GM23338 (cell line): Measurements from ENCODE around the gene SLC10A6. TPM values are rescaled to one million over a fixed set of nuclear protein-coding genes. Genes with fewer than 3 reads are reported as not detected.
A peak's percentile ranks its signal among the peaks of the same experiment; 100 is the strongest.

Source experiments
- ATAC-seq: fragments of 200-7000 bp; cut with Tn5 transposase; 3 replicates; pipeline ENCODE4 v1.9.1; 2020
- DNase-seq: peaks from one replicate; pipeline ENCODE4 v3.0.0-alpha.2; 2015; ENCODE audit warnings: low spot score
- H2AFZ ChIP-seq: fragments of 200-600 bp; sonication (generic); 2 replicates; pipeline ENCODE4 v1.8.0; 2016; ENCODE audit warnings: antibody characterized with exemption, mild to moderate bottlenecking, moderate library complexity
- H3F3A ChIP-seq: fragments of 200-600 bp; sonication (generic); replicated peaks from 2 replicates; pipeline ENCODE4 v1.8.0; 2017; ENCODE audit warnings: antibody characterized with exemption, mixed run types, low read depth
- H3K27ac ChIP-seq: fragments of 200-600 bp; sonication (generic); 2 replicates; pipeline ENCODE4 v1.6.1; 2016; ENCODE audit warnings: low read depth
- H3K27me3 ChIP-seq: fragments of 200-600 bp; sonication (generic); 2 replicates; pipeline ENCODE4 v1.8.0; 2016; ENCODE audit warnings: mild to moderate bottlenecking, mixed run types, moderate library complexity; ENCODE audit not compliant: insufficient read depth
- H3K36me3 ChIP-seq: fragments of 200-600 bp; sonication (generic); 2 replicates; pipeline ENCODE4 v1.8.0; 2016; ENCODE audit warnings: mild to moderate bottlenecking; ENCODE audit not compliant: insufficient read depth
- H3K4me1 ChIP-seq: fragments of 200-600 bp; sonication (generic); 2 replicates; pipeline ENCODE4 v1.8.0; 2016; ENCODE audit warnings: mild to moderate bottlenecking, moderate library complexity; ENCODE audit not compliant: insufficient read depth
- H3K4me2 ChIP-seq: fragments of 200-600 bp; sonication (generic); 2 replicates; pipeline ENCODE4 v1.7.1; 2017; ENCODE audit warnings: mixed run types
- H3K4me3 ChIP-seq: fragments of 200-600 bp; sonication (generic); 2 replicates; pipeline ENCODE4 v1.6.1; 2016; ENCODE audit warnings: mixed run types
- H3K79me2 ChIP-seq: fragments of 200-600 bp; sonication (generic); replicated peaks from 2 replicates; pipeline ENCODE4 v1.8.0; 2017; ENCODE audit warnings: mild to moderate bottlenecking; ENCODE audit not compliant: insufficient read depth
- H3K9me2 ChIP-seq: fragments of 200-600 bp; sonication (generic); 2 replicates; pipeline ENCODE4 v1.8.0; 2017; ENCODE audit not compliant: insufficient read depth
- H4K20me1 ChIP-seq: fragments of 200-600 bp; sonication (generic); replicated peaks from 2 replicates; pipeline ENCODE4 v1.8.0; 2017; ENCODE audit warnings: mild to moderate bottlenecking; ENCODE audit not compliant: insufficient read depth
- H3K27ac Mint-ChIP-seq: 2 replicates; pipeline ENCODE4 v1.8.0; 2020; ENCODE audit warnings: inconsistent platforms, mild to moderate bottlenecking, moderate library complexity, mixed read lengths
- H3K27me3 Mint-ChIP-seq: 3 replicates; pipeline ENCODE4 v1.8.0; 2022; ENCODE audit warnings: low read depth, mild to moderate bottlenecking, moderate library complexity, mixed read lengths, inconsistent platforms; ENCODE audit not compliant: insufficient read depth, poor library complexity
- H3K36me3 Mint-ChIP-seq: 3 replicates; pipeline ENCODE4 v1.8.0; 2021; ENCODE audit warnings: low read depth, mild to moderate bottlenecking, inconsistent platforms, moderate library complexity, mixed read lengths
- H3K4me1 Mint-ChIP-seq: 3 replicates; pipeline ENCODE4 v1.8.0; 2020; ENCODE audit warnings: mild to moderate bottlenecking, inconsistent platforms, mixed read lengths
- H3K4me3 Mint-ChIP-seq: 3 replicates; pipeline ENCODE4 v1.8.0; 2021; ENCODE audit warnings: moderate library complexity, mild to moderate bottlenecking, inconsistent platforms, mixed read lengths
- H3K9me3 Mint-ChIP-seq: 3 replicates; pipeline ENCODE4 v1.8.0; 2020; ENCODE audit warnings: moderate library complexity, mild to moderate bottlenecking, inconsistent platforms, mixed read lengths
- CREB1 ChIP-seq: fragments of 250-450 bp; sonication (Bioruptor Pico); IDR thresholded peaks from 2 replicates; pipeline ENCODE4 v1.5.0; 2020; ENCODE audit warnings: low read depth, mild to moderate bottlenecking, moderate library complexity
- EZH2 ChIP-seq: fragments of 200-600 bp; sonication (generic); IDR thresholded peaks from one replicate; pipeline ENCODE4 v1.8.0; 2017; ENCODE audit warnings: antibody characterized with exemption, mild to moderate bottlenecking, low read depth; ENCODE audit not compliant: unreplicated experiment
- NANOG ChIP-seq: IDR thresholded peaks from 2 replicates; pipeline ENCODE4 v1.6.1; 2016; ENCODE audit warnings: antibody characterized with exemption, borderline replicate concordance
- POLR2AphosphoS5 ChIP-seq: IDR thresholded peaks from 2 replicates; pipeline ENCODE4 v1.6.1; 2016; ENCODE audit warnings: antibody characterized with exemption, low read depth
- STAT1 ChIP-seq: IDR thresholded peaks from one replicate; pipeline ENCODE4 v1.6.1; 2016; ENCODE audit warnings: antibody characterized with exemption; ENCODE audit not compliant: unreplicated experiment
- ZNF114 ChIP-seq: fragments of 250-450 bp; sonication (Bioruptor Pico); IDR thresholded peaks from 2 replicates; pipeline ENCODE4 v1.5.0; 2020; ENCODE audit warnings: mild to moderate bottlenecking, moderate library complexity
- ZNF331 ChIP-seq: fragments of 250-450 bp; sonication (Bioruptor Pico); IDR thresholded peaks from 2 replicates; pipeline ENCODE4 v1.5.0; 2020; ENCODE audit warnings: low read depth, mild to moderate bottlenecking, moderate library complexity
- polyA plus RNA-seq: library from polyadenylated mRNA; unstranded; fragments of >200 nt; fragmentation: Nextera tagmentation; extraction: Ambion mirVana; gene quantifications from 2 replicates; pipeline ENCODE4 v1.2.1, GENCODE V29; 2016
- total RNA-seq: library from RNA; depleted of rRNA; stranded (reverse); fragments of >200 nt; shearing (Covaris generic); gene quantifications from 2 replicates; pipeline ENCODE4 v1.2.3, GENCODE V29; 2014
- TF ChIP-seq, protein P1 (sequence below), 2 experiments: fragments of 200-600 bp in 1 of 2; sonication (generic) in 1 of 2; conservative IDR thresholded peaks; 2 replicates each; pipeline versions ENCODE4 v1.5.1 to v1.6.1; 2016 to 2017; ENCODE audit warnings: antibody characterized with exemption in 2 of 2, low read depth in 2 of 2, mild to moderate bottlenecking in 2 of 2, moderate library complexity in 1 of 2
- TF ChIP-seq, protein P2 (sequence below): fragments of 250-450 bp; sonication (Bioruptor Pico); IDR thresholded peaks from 2 replicates; pipeline ENCODE4 v1.5.0; 2020; ENCODE audit warnings: mild to moderate bottlenecking, moderate library complexity
- TF ChIP-seq, protein P3 (sequence below): IDR thresholded peaks from one replicate; pipeline ENCODE4 v1.6.1; 2018; ENCODE audit warnings: antibody characterized with exemption; ENCODE audit not compliant: unreplicated experiment
- TF ChIP-seq, protein P4 (sequence below): IDR thresholded peaks from 2 replicates; pipeline ENCODE4 v1.6.1; 2016; ENCODE audit warnings: antibody characterized with exemption

SLC10A6 gene
- total and polyA plus RNA-seq, 2 experiments from 2014 or later = not detected

DNA sequence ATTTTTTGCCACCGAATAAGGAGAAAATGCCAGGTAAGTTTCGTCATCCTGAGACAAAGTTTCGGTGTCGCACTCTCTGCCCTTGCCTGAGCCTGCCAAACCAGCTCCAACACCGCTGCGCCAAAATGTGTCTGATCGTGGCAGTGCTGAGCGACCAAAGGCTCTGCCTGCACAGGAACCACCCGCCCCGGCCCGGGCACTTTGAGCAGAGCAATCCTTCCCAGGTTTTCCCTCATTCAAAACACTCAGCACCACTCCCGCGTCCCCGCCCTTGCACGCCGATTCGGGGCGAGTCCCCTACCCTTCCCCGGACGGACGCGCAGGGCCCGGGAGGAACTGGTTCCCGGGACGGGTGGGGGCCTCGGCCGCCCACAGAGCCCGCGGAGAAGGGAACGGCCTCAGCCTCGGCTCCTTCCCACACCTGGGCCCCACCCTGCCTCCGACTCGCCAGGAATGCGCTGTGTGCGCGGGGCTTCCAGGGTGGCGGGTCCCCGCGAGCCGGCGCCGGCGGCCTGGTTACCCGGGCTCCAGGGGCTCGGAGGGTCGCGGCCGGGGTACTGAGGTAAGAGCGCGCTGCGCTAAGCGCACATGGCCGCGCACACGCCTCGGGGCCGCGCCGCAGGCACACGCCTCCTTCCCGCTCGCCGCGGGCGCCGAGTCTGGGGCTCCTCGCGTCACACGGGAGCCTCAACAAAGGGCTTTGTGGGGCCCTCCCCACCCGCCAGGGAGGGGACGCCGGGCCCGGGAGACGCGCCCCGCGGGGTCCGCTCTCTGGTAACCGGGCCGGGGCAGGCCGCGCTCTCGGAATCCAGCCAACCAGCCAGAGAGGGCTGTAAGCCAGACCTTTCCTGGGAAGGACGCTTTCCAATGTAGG, 42.8 kb upstream of the SLC10A6 start, which contains the start of gene C4orf36:
TSS of gene C4orf36 (minus strand) at position 661 of the 874 bp plus-strand sequence. CDS start 902 bp downstream, outside the sequence.
- Histone ChIP-seq H3K79me2 (no peaks in the 10 kb centered on the region), H3K36me3 (no peaks in the 10 kb centered on the region), H3K9me2 (no peaks in the 10 kb centered on the region), H3K27ac (peak within 1 kb of the TSS; percentile 80), H3K4me2 (peak within 1 kb of the TSS; percentile 84), H2AFZ (peak within 1 kb of the TSS; percentile 78), H4K20me1 (no peaks in the 10 kb centered on the region), H3K4me1 (peaks cover 12% of the 10 kb centered on the region; the same call in 1 of the 2 replicates), H3K4me3 (peak within 1 kb of the TSS; percentile 69), H3F3A (no peaks in the 10 kb centered on the region; the same call in 1 of the 2 replicates), H3K27me3 (peaks cover 7% of the 10 kb centered on the region; the same call in 1 of the 2 replicates)
- Mint-ChIP-seq H3K9me3 (no peaks in the 10 kb centered on the region), H3K4me3 (peak within 1 kb of the TSS; percentile 86), H3K27me3 (peaks cover 6% of the 10 kb centered on the region), H3K27ac (peak within 1 kb of the TSS; percentile 95), H3K36me3 (no peaks in the 10 kb centered on the region; the same call in 2 of the 3 replicates), H3K4me1 (peaks cover 17% of the 10 kb centered on the region)
- DNase-seq (peak; percentile 90), ATAC-seq (peak; percentile 87)
- TF ChIP-seq ZNF331 (CRISPR knock-in tag) = no peak
- TF ChIP-seq, protein P1, sequence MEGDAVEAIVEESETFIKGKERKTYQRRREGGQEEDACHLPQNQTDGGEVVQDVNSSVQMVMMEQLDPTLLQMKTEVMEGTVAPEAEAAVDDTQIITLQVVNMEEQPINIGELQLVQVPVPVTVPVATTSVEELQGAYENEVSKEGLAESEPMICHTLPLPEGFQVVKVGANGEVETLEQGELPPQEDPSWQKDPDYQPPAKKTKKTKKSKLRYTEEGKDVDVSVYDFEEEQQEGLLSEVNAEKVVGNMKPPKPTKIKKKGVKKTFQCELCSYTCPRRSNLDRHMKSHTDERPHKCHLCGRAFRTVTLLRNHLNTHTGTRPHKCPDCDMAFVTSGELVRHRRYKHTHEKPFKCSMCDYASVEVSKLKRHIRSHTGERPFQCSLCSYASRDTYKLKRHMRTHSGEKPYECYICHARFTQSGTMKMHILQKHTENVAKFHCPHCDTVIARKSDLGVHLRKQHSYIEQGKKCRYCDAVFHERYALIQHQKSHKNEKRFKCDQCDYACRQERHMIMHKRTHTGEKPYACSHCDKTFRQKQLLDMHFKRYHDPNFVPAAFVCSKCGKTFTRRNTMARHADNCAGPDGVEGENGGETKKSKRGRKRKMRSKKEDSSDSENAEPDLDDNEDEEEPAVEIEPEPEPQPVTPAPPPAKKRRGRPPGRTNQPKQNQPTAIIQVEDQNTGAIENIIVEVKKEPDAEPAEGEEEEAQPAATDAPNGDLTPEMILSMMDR (conservative IDR thresholded peaks at IDR 0.05; ENCODE audit: low read depth in 2 of 2) = no peak; a peak in 1 of 4 replicates
- TF ChIP-seq, protein P2, sequence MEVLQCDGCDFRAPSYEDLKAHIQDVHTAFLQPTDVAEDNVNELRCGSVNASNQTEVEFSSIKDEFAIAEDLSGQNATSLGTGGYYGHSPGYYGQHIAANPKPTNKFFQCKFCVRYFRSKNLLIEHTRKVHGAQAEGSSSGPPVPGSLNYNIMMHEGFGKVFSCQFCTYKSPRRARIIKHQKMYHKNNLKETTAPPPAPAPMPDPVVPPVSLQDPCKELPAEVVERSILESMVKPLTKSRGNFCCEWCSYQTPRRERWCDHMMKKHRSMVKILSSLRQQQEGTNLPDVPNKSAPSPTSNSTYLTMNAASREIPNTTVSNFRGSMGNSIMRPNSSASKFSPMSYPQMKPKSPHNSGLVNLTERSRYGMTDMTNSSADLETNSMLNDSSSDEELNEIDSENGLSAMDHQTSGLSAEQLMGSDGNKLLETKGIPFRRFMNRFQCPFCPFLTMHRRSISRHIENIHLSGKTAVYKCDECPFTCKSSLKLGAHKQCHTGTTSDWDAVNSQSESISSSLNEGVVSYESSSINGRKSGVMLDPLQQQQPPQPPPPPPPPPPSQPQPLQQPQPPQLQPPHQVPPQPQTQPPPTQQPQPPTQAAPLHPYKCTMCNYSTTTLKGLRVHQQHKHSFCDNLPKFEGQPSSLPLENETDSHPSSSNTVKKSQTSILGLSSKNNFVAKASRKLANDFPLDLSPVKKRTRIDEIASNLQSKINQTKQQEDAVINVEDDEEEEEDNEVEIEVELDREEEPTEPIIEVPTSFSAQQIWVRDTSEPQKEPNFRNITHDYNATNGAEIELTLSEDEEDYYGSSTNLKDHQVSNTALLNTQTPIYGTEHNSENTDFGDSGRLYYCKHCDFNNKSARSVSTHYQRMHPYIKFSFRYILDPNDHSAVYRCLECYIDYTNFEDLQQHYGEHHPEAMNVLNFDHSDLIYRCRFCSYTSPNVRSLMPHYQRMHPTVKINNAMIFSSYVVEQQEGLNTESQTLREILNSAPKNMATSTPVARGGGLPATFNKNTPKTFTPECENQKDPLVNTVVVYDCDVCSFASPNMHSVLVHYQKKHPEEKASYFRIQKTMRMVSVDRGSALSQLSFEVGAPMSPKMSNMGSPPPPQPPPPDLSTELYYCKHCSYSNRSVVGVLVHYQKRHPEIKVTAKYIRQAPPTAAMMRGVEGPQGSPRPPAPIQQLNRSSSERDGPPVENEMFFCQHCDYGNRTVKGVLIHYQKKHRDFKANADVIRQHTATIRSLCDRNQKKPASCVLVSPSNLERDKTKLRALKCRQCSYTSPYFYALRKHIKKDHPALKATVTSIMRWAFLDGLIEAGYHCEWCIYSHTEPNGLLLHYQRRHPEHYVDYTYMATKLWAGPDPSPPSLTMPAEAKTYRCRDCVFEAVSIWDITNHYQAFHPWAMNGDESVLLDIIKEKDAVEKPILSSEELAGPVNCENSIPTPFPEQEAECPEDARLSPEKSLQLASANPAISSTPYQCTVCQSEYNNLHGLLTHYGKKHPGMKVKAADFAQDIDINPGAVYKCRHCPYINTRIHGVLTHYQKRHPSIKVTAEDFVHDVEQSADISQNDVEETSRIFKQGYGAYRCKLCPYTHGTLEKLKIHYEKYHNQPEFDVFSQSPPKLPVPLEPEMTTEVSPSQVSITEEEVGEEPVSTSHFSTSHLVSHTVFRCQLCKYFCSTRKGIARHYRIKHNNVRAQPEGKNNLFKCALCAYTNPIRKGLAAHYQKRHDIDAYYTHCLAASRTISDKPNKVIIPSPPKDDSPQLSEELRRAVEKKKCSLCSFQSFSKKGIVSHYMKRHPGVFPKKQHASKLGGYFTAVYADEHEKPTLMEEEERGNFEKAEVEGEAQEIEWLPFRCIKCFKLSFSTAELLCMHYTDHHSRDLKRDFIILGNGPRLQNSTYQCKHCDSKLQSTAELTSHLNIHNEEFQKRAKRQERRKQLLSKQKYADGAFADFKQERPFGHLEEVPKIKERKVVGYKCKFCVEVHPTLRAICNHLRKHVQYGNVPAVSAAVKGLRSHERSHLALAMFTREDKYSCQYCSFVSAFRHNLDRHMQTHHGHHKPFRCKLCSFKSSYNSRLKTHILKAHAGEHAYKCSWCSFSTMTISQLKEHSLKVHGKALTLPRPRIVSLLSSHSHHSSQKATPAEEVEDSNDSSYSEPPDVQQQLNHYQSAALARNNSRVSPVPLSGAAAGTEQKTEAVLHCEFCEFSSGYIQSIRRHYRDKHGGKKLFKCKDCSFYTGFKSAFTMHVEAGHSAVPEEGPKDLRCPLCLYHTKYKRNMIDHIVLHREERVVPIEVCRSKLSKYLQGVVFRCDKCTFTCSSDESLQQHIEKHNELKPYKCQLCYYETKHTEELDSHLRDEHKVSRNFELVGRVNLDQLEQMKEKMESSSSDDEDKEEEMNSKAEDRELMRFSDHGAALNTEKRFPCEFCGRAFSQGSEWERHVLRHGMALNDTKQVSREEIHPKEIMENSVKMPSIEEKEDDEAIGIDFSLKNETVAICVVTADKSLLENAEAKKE (CRISPR knock-in tag) = no peak
- no peak for TF ChIP-seq ZNF114 (CRISPR knock-in tag)
- no peak for TF ChIP-seq NANOG
- TF ChIP-seq, protein P3, sequence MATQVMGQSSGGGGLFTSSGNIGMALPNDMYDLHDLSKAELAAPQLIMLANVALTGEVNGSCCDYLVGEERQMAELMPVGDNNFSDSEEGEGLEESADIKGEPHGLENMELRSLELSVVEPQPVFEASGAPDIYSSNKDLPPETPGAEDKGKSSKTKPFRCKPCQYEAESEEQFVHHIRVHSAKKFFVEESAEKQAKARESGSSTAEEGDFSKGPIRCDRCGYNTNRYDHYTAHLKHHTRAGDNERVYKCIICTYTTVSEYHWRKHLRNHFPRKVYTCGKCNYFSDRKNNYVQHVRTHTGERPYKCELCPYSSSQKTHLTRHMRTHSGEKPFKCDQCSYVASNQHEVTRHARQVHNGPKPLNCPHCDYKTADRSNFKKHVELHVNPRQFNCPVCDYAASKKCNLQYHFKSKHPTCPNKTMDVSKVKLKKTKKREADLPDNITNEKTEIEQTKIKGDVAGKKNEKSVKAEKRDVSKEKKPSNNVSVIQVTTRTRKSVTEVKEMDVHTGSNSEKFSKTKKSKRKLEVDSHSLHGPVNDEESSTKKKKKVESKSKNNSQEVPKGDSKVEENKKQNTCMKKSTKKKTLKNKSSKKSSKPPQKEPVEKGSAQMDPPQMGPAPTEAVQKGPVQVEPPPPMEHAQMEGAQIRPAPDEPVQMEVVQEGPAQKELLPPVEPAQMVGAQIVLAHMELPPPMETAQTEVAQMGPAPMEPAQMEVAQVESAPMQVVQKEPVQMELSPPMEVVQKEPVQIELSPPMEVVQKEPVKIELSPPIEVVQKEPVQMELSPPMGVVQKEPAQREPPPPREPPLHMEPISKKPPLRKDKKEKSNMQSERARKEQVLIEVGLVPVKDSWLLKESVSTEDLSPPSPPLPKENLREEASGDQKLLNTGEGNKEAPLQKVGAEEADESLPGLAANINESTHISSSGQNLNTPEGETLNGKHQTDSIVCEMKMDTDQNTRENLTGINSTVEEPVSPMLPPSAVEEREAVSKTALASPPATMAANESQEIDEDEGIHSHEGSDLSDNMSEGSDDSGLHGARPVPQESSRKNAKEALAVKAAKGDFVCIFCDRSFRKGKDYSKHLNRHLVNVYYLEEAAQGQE = no peak
- TF ChIP-seq STAT1 = no peak
- TF ChIP-seq POLR2AphosphoS5 = peak; percentile 60
- TF ChIP-seq EZH2 = no peak
- TF ChIP-seq, protein P4, sequence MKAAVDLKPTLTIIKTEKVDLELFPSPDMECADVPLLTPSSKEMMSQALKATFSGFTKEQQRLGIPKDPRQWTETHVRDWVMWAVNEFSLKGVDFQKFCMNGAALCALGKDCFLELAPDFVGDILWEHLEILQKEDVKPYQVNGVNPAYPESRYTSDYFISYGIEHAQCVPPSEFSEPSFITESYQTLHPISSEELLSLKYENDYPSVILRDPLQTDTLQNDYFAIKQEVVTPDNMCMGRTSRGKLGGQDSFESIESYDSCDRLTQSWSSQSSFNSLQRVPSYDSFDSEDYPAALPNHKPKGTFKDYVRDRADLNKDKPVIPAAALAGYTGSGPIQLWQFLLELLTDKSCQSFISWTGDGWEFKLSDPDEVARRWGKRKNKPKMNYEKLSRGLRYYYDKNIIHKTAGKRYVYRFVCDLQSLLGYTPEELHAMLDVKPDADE = 0 out of 2 replicates have a peak, but pooled peaks have one; percentile 13
- TF ChIP-seq CREB1 (CRISPR knock-in tag) = peak; percentile 67
